GM12878 (cell line): ENCODE results near the gene ALDOB. TPM values are rescaled to one million over a fixed set of nuclear protein-coding genes. Genes with fewer than 3 reads are reported as not detected.

ENCODE experiments used
- ATAC-seq: fragments of 200-7000 bp; cut with Tn5 transposase; 3 replicates; pipeline ENCODE4 v1.9.1; 2020; ENCODE audit warnings: mild to moderate bottlenecking, moderate library complexity
- BruUV-seq: library from RNA; stranded (reverse); fragments of 400-500 nt; replicated peaks from 2 replicates; lab custom pipeline; 2021; lab: Mats Ljungman, UMichigan
- CTCF ChIA-PET: fragments of 300-600 bp; sonication (Branson Sonifier 250); formaldehyde crosslinking; extraction: SDS; loops from one replicate; lab custom pipeline; 2021; ENCODE audit warnings: inconsistent platforms; lab: Yijun Ruan, JAX
- POLR2A ChIA-PET: fragments of 350-600 bp; formaldehyde crosslinking; extraction: SDS; loops from one replicate; lab custom pipeline; 2021; ENCODE audit warnings: inconsistent platforms; lab: Charles Lee
- RAD21 ChIA-PET: fragments of 300-600 bp; sonication (Branson Sonifier 250); formaldehyde crosslinking; loops from one replicate; lab custom pipeline; 2023; ENCODE audit warnings: antibody characterized with exemption; ENCODE audit not compliant: unreplicated experiment; lab: Charles Lee
- SMC1A ChIA-PET: fragments of 300-600 bp; sonication (Branson Sonifier 250); formaldehyde crosslinking; loops from one replicate; lab custom pipeline; 2023; ENCODE audit not compliant: unreplicated experiment, uncharacterized antibody; lab: Charles Lee
- DNase-seq: peaks from one replicate; pipeline ENCODE4 v3.0.0-alpha.2; 2011; ENCODE audit warnings: low read depth, low spot score
- FAIRE-seq: peaks from 3 replicates; lab custom pipeline; 2011; peaks lifted over from hg19 to GRCh38; lab: Jason Lieb, UNC
- H2AFZ ChIP-seq: 2 replicates; pipeline ENCODE4 v1.6.0; 2011; ENCODE audit warnings: low read depth, low read length, control low read depth; ENCODE audit not compliant: control insufficient read depth
- H3K27ac ChIP-seq: 2 replicates; pipeline ENCODE4 v1.5.1; 2011; ENCODE audit warnings: control low read depth; ENCODE audit not compliant: control insufficient read depth, insufficient read depth
- H3K27me3 ChIP-seq, 2 experiments: replicated peaks in 1 of 2; 2 replicates each; pipeline versions ENCODE4 v1.6.0 to v1.6.1; 2011; ENCODE audit warnings: low read length in 1 of 2; ENCODE audit not compliant: control insufficient read depth in 2 of 2, insufficient read depth in 2 of 2
- H3K36me3 ChIP-seq, 2 experiments: 2 replicates each; pipeline ENCODE4 v1.5.1; 2011; ENCODE audit warnings: low read length in 1 of 2; ENCODE audit not compliant: control insufficient read depth in 2 of 2, insufficient read depth in 2 of 2
- H3K4me1 ChIP-seq: 2 replicates; pipeline ENCODE4 v1.6.1; 2011; ENCODE audit warnings: mild to moderate bottlenecking, low read length, moderate library complexity, mixed read lengths; ENCODE audit not compliant: control insufficient read depth, insufficient read depth
- H3K4me2 ChIP-seq: 2 replicates; pipeline ENCODE4 v1.6.0; 2011; ENCODE audit warnings: control low read depth; ENCODE audit not compliant: control insufficient read depth, insufficient read depth
- H3K4me3 ChIP-seq: fragments of 200-600 bp; sonication (generic); 2 replicates; pipeline ENCODE4 v1.5.1; 2016
- H3K79me2 ChIP-seq: 2 replicates; pipeline ENCODE4 v1.6.0; 2011; ENCODE audit warnings: low read length; ENCODE audit not compliant: control insufficient read depth, insufficient read depth
- H3K9ac ChIP-seq: 2 replicates; pipeline ENCODE4 v1.8.0; 2011; ENCODE audit warnings: low read length, control low read depth, mixed read lengths; ENCODE audit not compliant: control insufficient read depth, insufficient read depth
- H3K9me3 ChIP-seq: replicated peaks from 3 replicates; pipeline ENCODE4 v1.5.1; 2011; ENCODE audit warnings: mild to moderate bottlenecking, low read length; ENCODE audit not compliant: control insufficient read depth, insufficient read depth
- H4K20me1 ChIP-seq: 2 replicates; pipeline ENCODE4 v1.6.0; 2011; ENCODE audit not compliant: control insufficient read depth, insufficient read depth
- CBX3 ChIP-seq: fragments of 200-600 bp; sonication (generic); IDR thresholded peaks from 2 replicates; pipeline ENCODE4 v1.6.1; 2016; ENCODE audit warnings: low read depth, borderline replicate concordance
- CEBPB ChIP-seq, 2 experiments: fragments of 150-350 bp in 1 of 2; IDR thresholded peaks; 2 replicates each; pipeline ENCODE4 v1.6.1; 2012 to 2014; ENCODE audit warnings: low read depth in 2 of 2, low read length in 2 of 2, borderline replicate concordance in 1 of 2, inconsistent platforms in 1 of 2
- CHD2 ChIP-seq: IDR thresholded peaks from 2 replicates; pipeline ENCODE4 v1.6.1; 2011; ENCODE audit warnings: low read depth, low read length, improper control_type of control experiment, borderline replicate concordance
- EGR1 ChIP-seq, 2 experiments: IDR thresholded peaks; 1 replicate in 1 of 2; 2 replicates in 1 of 2; pipeline ENCODE4 v1.6.1; 2011 to 2012; ENCODE audit warnings: low read depth in 2 of 2, low read length in 2 of 2, borderline replicate concordance in 1 of 2, mild to moderate bottlenecking in 1 of 2, moderate library complexity in 1 of 2
- JUNB ChIP-seq: IDR thresholded peaks from 2 replicates; pipeline ENCODE4 v1.6.1; 2016; ENCODE audit warnings: antibody characterized with exemption, mild to moderate bottlenecking
- NR2C2 ChIP-seq: IDR thresholded peaks from 2 replicates; pipeline ENCODE4 v1.6.1; 2011; ENCODE audit warnings: borderline replicate concordance, low read depth; ENCODE audit not compliant: control insufficient read depth, insufficient read length
- NR2F1 ChIP-seq: fragments of 450-650 bp; conservative IDR thresholded peaks from 2 replicates; pipeline ENCODE4 v1.6.1; 2017; ENCODE audit warnings: mild to moderate bottlenecking
- PML ChIP-seq: IDR thresholded peaks from 2 replicates; pipeline ENCODE4 v1.6.1; 2012; ENCODE audit warnings: low read length, inconsistent platforms
- RUNX3 ChIP-seq: IDR thresholded peaks from 2 replicates; pipeline ENCODE4 v1.6.1; 2012; ENCODE audit warnings: low read length, inconsistent platforms
- SMAD5 ChIP-seq: IDR thresholded peaks from 2 replicates; pipeline ENCODE4 v1.6.1; 2016; ENCODE audit warnings: antibody characterized with exemption, low read depth
- SP1 ChIP-seq: IDR thresholded peaks from one replicate; pipeline ENCODE4 v1.6.1; 2011; ENCODE audit warnings: low read depth, low read length
- SPI1 ChIP-seq: IDR thresholded peaks from 2 replicates; pipeline ENCODE4 v1.6.1; 2011; ENCODE audit warnings: low read depth, mild to moderate bottlenecking, low read length, moderate library complexity, borderline replicate concordance; ENCODE audit not compliant: insufficient read depth
- YBX1 ChIP-seq: fragments of 450-650 bp; IDR thresholded peaks from 2 replicates; pipeline ENCODE4 v1.6.1; 2016; ENCODE audit warnings: antibody characterized with exemption
- ZNF207 ChIP-seq: fragments of 450-650 bp; IDR thresholded peaks from 2 replicates; pipeline ENCODE4 v1.6.1; 2014; ENCODE audit warnings: antibody characterized with exemption, mild to moderate bottlenecking, borderline replicate concordance
- ZNF384 ChIP-seq: IDR thresholded peaks from 2 replicates; pipeline ENCODE4 v1.6.1; 2012; ENCODE audit warnings: low read depth, mild to moderate bottlenecking, low read length, improper control_type of control experiment, borderline replicate concordance
- ZNF622 ChIP-seq: fragments of 450-650 bp; IDR thresholded peaks from 2 replicates; pipeline ENCODE4 v1.6.1; 2017; ENCODE audit warnings: mild to moderate bottlenecking, inconsistent platforms
- WGBS: methylation state at CpG from one replicate; pipeline ENCODE4 v1.1.6; 2016; ENCODE audit warnings: low lambda C conversion rate; ENCODE audit not compliant: insufficient replicate concordance, insufficient coverage; ENCODE audit errors: missing lambda C conversion rate; 5-methylcytosine and 5-hydroxymethylcytosine counted together
- in situ Hi-C: fragments of 300-500 bp; cut with MboI; formaldehyde crosslinking; loops from 9 replicates; pipeline ENCODE4 v1.14.3; 2018; ENCODE audit warnings: mixed read lengths
- intact Hi-C: fragments of 100-400 bp; cut with micrococcal nuclease; formaldehyde crosslinking; loops from one replicate; pipeline ENCODE4 v1.14.2; 2022; ENCODE audit not compliant: unreplicated experiment
- polyA plus RNA-seq, 11 experiments: library from polyadenylated mRNA; depleted of rRNA in 4 of 11; unstranded in 6 of 11; stranded (reverse) in 5 of 11; fragments of >200 nt; fragmentation: Nextera tagmentation in 4 of 11; fragmentation: Illumina TruSeq in 1 of 11; extraction: Ambion mirVana in 4 of 11; extraction: Trizol in 1 of 11; gene quantifications; 1 replicate in 1 of 11; 2 replicates in 10 of 11; pipeline versions ENCODE4 v1.2.1 to v1.2.3, GENCODE V29; 2011 to 2016; ENCODE audit warnings: inconsistent platforms in 2 of 11, missing spikeins in 2 of 11, low read depth in 1 of 11
- total RNA-seq, 4 experiments: library from RNA; depleted of rRNA in 3 of 4; stranded (reverse); fragments of >200 nt in 3 of 4; fragmentation: Illumina TruSeq in 1 of 4; extraction: Trizol in 1 of 4; gene quantifications; 2 replicates each; pipeline versions ENCODE4 v1.2.1 to v1.2.3, GENCODE V29; 2013 to 2021

The ALDOB gene
- total and polyA plus RNA-seq, 10 of the 15 experiments (the other 5 are each of a cell fraction or from before 2014, with no cell fraction given) = 0.03 to 0.82 (median 0.04) TPM; not detected in 7

GRCh38 chr9:101463397-101463796 lies 27.8 kb upstream of the ALDOB start:
- Histone ChIP-seq H4K20me1 (no peaks in the 10 kb centered on the region), H3K79me2 (no peaks in the 10 kb centered on the region), H3K27me3 (no peaks in the 10 kb centered on the region; a peak in 1 of 4 replicates), H3K9ac (no peak overlapping the region), H3K27ac (no peak overlapping the region), H2AFZ (no peak overlapping the region), H3K9me3 (no peaks in the 10 kb centered on the region), H3K36me3 (no peaks in the 10 kb centered on the region), H3K4me2 (no peak overlapping the region), H3K4me3 (no peak overlapping the region), H3K4me1 (no peaks in the 10 kb centered on the region)
- ChIA-PET RAD21 (interaction anchor here (1.3 kb wide), 1 partner anchor 70 kb away, joined by 3 read pairs; no protein-coding TSS in a partner anchor), SMC1A (no interaction called here), POLR2A (no interaction called here), CTCF (interaction anchor here (12.4 kb wide), 1 partner anchor 66 kb away, joined by 228 read pairs; the partner anchor contains the start of gene RNF20)
- BruUV-seq = no TSS peak
- ATAC-seq = peak; percentile 62
- 36% methylated on average over 2 of the region's 2 CpGs for WGBS
- DNase-seq = no peak
- in situ Hi-C loops = no loop called here
- intact Hi-C loops = no loop called here
- FAIRE-seq = no peak
- TF ChIP-seq RUNX3 = peak; percentile 62
- TF ChIP-seq JUNB = peak; percentile 30; the same call in 1 of the 2 replicates
- TF ChIP-seq NR2F1 = no peak
- TF ChIP-seq ZNF207 = no peak

- no peak for FAIRE-seq
- RAD21 ChIA-PET = interaction anchor here (1.1 kb wide), 1 partner anchor 70 kb away, joined by 3 read pairs; no protein-coding TSS in a partner anchor
Observed at GRCh38 chr9:101462558-101462957, 27.0 kb upstream of the ALDOB start.

More at GRCh38 chr9:101462558-101462957, 27.0 kb upstream of the ALDOB start:
- no TSS peak for BruUV-seq
- no peak overlapping the region for H3K4me2 ChIP-seq
- TF ChIP-seq EGR1 (IDR thresholded peaks at IDR 0.05; ENCODE audit: borderline replicate concordance in 1 of 2, low read depth in 2 of 2, low read length in 2 of 2) (no peak), SMAD5 (no peak), ZNF384 (no peak), CBX3 (no peak), CHD2 (no peak), PML (no peak), CEBPB (IDR thresholded peaks at IDR 0.05; ENCODE audit: borderline replicate concordance in 1 of 2, low read depth in 2 of 2, low read length in 2 of 2) (no peak), YBX1 (no peak), SP1 (no peak), RUNX3 (no peak), NR2C2 (no peak), SPI1 (no peak), ZNF622 (no peak)
- SMC1A ChIA-PET = interaction anchor here (1.6 kb wide), 1 partner anchor 105 kb away, joined by 3 read pairs; no protein-coding TSS in a partner anchor
- no peaks in the 10 kb centered on the region for H3K36me3 ChIP-seq
- no peak overlapping the region for H3K9ac ChIP-seq
- H3K79me2 ChIP-seq = no peaks in the 10 kb centered on the region
- ATAC-seq (no peak), DNase-seq (no peak)
- no peaks in the 10 kb centered on the region for H3K9me3 ChIP-seq
- H3K4me1 ChIP-seq = no peaks in the 10 kb centered on the region
- no peak overlapping the region for H2AFZ ChIP-seq
- POLR2A ChIA-PET = no interaction called here
- in situ Hi-C loops = no loop called here
- no peaks in the 10 kb centered on the region; a peak in 1 of 4 replicates for H3K27me3 ChIP-seq
- H3K27ac ChIP-seq = no peak overlapping the region
- CTCF ChIA-PET = interaction anchor here (12.4 kb wide), 1 partner anchor 67 kb away, joined by 228 read pairs; the partner anchor contains the start of gene RNF20
- WGBS = 46% methylated on average over 5 of the region's 5 CpGs
- H3K4me3 ChIP-seq = no peak overlapping the region
- no peaks in the 10 kb centered on the region for H4K20me1 ChIP-seq
- intact Hi-C loops = no loop called here
